Neural crest cell (in vitro differentiated cells): ENCODE results near the gene C14orf93. TPM values are rescaled to one million over a fixed set of nuclear protein-coding genes. Genes with fewer than 3 reads are reported as not detected.
A peak's percentile ranks its signal among the peaks of the same experiment; 100 is the strongest.

Experiments used
- DNase-seq: peaks from one replicate; pipeline ENCODE4 v3.0.0; 2021; ENCODE audit warnings: low read depth, mixed read lengths, low spot score
- H3K27ac Mint-ChIP-seq: one replicate; pipeline ENCODE4 v1.8.0; 2021; ENCODE audit warnings: mild to moderate bottlenecking, mixed read lengths; ENCODE audit not compliant: unreplicated experiment
- H3K27me3 Mint-ChIP-seq: 2 replicates; pipeline ENCODE4 v1.8.0; 2021; ENCODE audit warnings: low read depth, mild to moderate bottlenecking, mixed read lengths
- H3K36me3 Mint-ChIP-seq: 2 replicates; pipeline ENCODE4 v1.8.0; 2021; ENCODE audit warnings: low read depth, mild to moderate bottlenecking, mixed read lengths
- H3K4me1 Mint-ChIP-seq: 2 replicates; pipeline ENCODE4 v1.8.0; 2021; ENCODE audit warnings: mixed read lengths
- H3K4me3 Mint-ChIP-seq: one replicate; pipeline ENCODE4 v1.8.0; 2021; ENCODE audit warnings: mild to moderate bottlenecking, mixed read lengths
- H3K9me3 Mint-ChIP-seq: 2 replicates; pipeline ENCODE4 v1.8.0; 2021; ENCODE audit warnings: mixed read lengths
- CTCF ChIP-seq: fragments of 200-600 bp; sonication (generic); conservative IDR thresholded peaks from 2 replicates; pipeline ENCODE4 v1.5.0; 2021; ENCODE audit warnings: antibody characterized with exemption, mild to moderate bottlenecking
- total RNA-seq: library from RNA; stranded (reverse); gene quantifications from 2 replicates; pipeline ENCODE4 v1.2.1, GENCODE V29; 2021

Gene C14orf93
- total RNA-seq, 1 donor from 2014 or later: 13.6 TPM

DNA sequence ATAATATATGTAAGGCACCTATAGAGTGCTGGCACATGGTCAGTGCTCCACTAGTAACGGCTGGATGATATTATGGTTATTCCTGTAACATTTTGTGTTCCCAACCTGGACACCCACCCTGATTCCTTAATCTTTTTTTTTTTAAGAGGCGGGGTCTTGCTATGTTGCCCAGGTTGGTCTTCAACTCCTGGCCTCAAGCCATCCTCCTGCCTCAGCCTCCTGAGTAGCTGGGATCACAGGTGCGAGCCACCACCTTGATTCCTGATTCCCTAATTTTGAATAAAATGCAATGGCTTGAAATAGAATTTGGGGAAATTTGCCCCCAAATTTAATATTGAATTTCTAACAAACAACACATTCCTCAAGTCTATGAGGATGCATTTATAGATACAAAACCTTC is 7.4 kb downstream of the C14orf93 start:
- H3K9me3 Mint-ChIP-seq: no peaks in the 10 kb centered on the region
- no peak for DNase-seq
- TF ChIP-seq CTCF: no peak
- H3K36me3 Mint-ChIP-seq: no peaks in the 10 kb centered on the region
- H3K27me3 Mint-ChIP-seq: no peaks in the 10 kb centered on the region
- no peak overlapping the region for H3K27ac Mint-ChIP-seq
- no peak overlapping the region for H3K4me3 Mint-ChIP-seq
- peaks cover 25% of the 10 kb centered on the region for H3K4me1 Mint-ChIP-seq

- Mint-ChIP-seq H3K27ac (no peak overlapping the region), H3K27me3 (no peaks in the 10 kb centered on the region), H3K36me3 (no peaks in the 10 kb centered on the region), H3K4me3 (no peak overlapping the region), H3K4me1 (peaks cover 8% of the 10 kb centered on the region), H3K9me3 (no peaks in the 10 kb centered on the region)
- no peak for TF ChIP-seq CTCF
- DNase-seq: no peak
Measured at GRCh38 chr14:23000860-23001259, 9.1 kb downstream of the C14orf93 start.

GRCh38 chr14:22998329-22999012 is 11.5 kb downstream of the C14orf93 start:
- H3K9me3 Mint-ChIP-seq: no peaks in the 10 kb centered on the region
- H3K4me3 Mint-ChIP-seq: no peak overlapping the region
- peaks cover 6% of the 10 kb centered on the region for H3K4me1 Mint-ChIP-seq
- no peaks in the 10 kb centered on the region for H3K36me3 Mint-ChIP-seq
- no peak for TF ChIP-seq CTCF
- H3K27me3 Mint-ChIP-seq: no peaks in the 10 kb centered on the region
- no peak for DNase-seq
- peak overlapping the region; percentile 81 for H3K27ac Mint-ChIP-seq

DNA sequence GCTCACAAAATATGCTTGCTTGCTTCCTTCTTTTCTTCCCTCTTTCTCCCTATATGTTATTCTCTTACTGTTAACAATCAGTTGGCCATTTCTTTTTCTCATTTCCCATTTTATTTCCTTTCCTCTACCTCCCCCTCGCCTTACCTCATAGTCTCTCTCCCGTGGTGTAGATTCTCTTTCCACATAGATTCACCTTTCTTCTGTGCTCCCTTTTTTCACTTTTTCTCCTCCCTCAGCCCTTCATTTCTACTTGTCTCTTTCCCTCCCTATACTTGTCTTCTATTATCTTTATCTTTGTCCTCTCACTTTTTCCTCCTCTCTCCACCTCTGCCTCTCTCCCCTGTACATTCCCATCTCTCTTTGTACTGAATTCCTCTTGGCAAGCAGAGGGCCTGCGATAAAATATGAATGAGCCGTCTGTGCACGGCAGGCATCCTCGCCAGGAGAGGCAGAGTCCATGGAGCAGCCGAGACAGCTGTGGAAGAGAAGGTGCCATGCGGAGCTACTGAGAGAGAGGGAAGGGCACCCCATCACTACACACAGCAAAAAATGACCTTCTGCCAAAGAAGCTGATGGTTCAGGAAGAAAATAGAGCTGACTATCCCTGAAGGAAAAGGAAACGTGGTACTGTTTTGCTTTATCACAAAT is 12.1 kb downstream of the C14orf93 start:
- Mint-ChIP-seq H3K36me3 (no peaks in the 10 kb centered on the region), H3K27me3 (no peaks in the 10 kb centered on the region), H3K27ac (no peak overlapping the region), H3K9me3 (no peaks in the 10 kb centered on the region), H3K4me3 (no peak overlapping the region), H3K4me1 (peaks cover 6% of the 10 kb centered on the region)
- no peak for TF ChIP-seq CTCF
- no peak for DNase-seq

- Mint-ChIP-seq H3K9me3 (no peaks in the 10 kb centered on the region), H3K36me3 (no peaks in the 10 kb centered on the region), H3K27me3 (no peaks in the 10 kb centered on the region), H3K27ac (no peak overlapping the region), H3K4me3 (no peak overlapping the region), H3K4me1 (peaks cover 6% of the 10 kb centered on the region)
- no peak for DNase-seq
- TF ChIP-seq CTCF: no peak
Measured at GRCh38 chr14:22996768-22997654, 12.9 kb downstream of the C14orf93 start.
